ENCODE results near the gene PECR. TPM values are rescaled to one million over a fixed set of nuclear protein-coding genes. Genes with fewer than 3 reads are reported as not detected.

The PECR gene
- total and polyA plus RNA-seq, 2 of the 13 experiments (the other 11 are each of a cell fraction or from before 2014, with no cell fraction given): 151 to 153 TPM

GRCh38 chr2:216081487-216082116, at the start of gene PECR, which contains the start of gene TMEM169 (continued):
- TF ChIP-seq YEATS2 (CRISPR knock-in tag; IDR thresholded peaks at IDR 0.05; ENCODE audit: borderline replicate concordance): peak; percentile 80; the same call in 1 of the 2 replicates
- peak; percentile 98 for TF ChIP-seq THAP7 (CRISPR knock-in tag; IDR thresholded peaks at IDR 0.05)
- peak; percentile 81 for TF ChIP-seq GATAD1 (CRISPR knock-in tag; IDR thresholded peaks at IDR 0.05)
- TF ChIP-seq KLF9 (CRISPR knock-in tag; IDR thresholded peaks at IDR 0.05; ENCODE audit: low read depth): no peak
- peak; percentile 70; the same call in 1 of the 2 replicates for TF ChIP-seq BCL6 (CRISPR knock-in tag; IDR thresholded peaks at IDR 0.05)
- peak; percentile 51 for TF ChIP-seq RBM22 (optimal IDR thresholded peaks at IDR 0.05; ENCODE audit: low read length)
- peak; percentile 44; the same call in 1 of the 2 replicates for TF ChIP-seq FOXP4 (CRISPR knock-in tag; IDR thresholded peaks at IDR 0.05)
- TF ChIP-seq GMEB2 (CRISPR knock-in tag; IDR thresholded peaks at IDR 0.05; ENCODE audit: low read depth): no peak
- TF ChIP-seq GFI1 (CRISPR knock-in tag; IDR thresholded peaks at IDR 0.05; ENCODE audit: borderline replicate concordance): peak; percentile 22; the same call in 1 of the 2 replicates
- peak; percentile 99 for TF ChIP-seq ZNF605 (CRISPR knock-in tag; IDR thresholded peaks at IDR 0.05)
- TF ChIP-seq ZBTB44 (CRISPR knock-in tag; IDR thresholded peaks at IDR 0.05): 0 out of 2 replicates have a peak, but pooled peaks have one; percentile 28
- no peak for TF ChIP-seq E2F2 (CRISPR knock-in tag; IDR thresholded peaks at IDR 0.05; ENCODE audit: borderline replicate concordance)
- TF ChIP-seq KMT2B (CRISPR knock-in tag; IDR thresholded peaks at IDR 0.05): peak; percentile 67; the same call in 1 of the 2 replicates
- peak; percentile 98; the same call in 1 of the 2 replicates for TF ChIP-seq ZNF337 (CRISPR knock-in tag; IDR thresholded peaks at IDR 0.05; ENCODE audit: borderline replicate concordance, low read depth)
- peak; percentile 98 for TF ChIP-seq ZNF124 (CRISPR knock-in tag; IDR thresholded peaks at IDR 0.05)
- no peak; the same call in none of the 2 replicates for TF ChIP-seq KDM4B (CRISPR knock-in tag; IDR thresholded peaks at IDR 0.05)
- no peak for TF ChIP-seq PHB2 (IDR thresholded peaks at IDR 0.05; ENCODE audit: partially characterized antibody)
- no peak for TF ChIP-seq ZSCAN12 (CRISPR knock-in tag; IDR thresholded peaks at IDR 0.05)
- peak; percentile 84; the same call in 1 of the 2 replicates for TF ChIP-seq HBP1 (CRISPR knock-in tag; IDR thresholded peaks at IDR 0.05; ENCODE audit: low read depth)
- peak; percentile 90 for TF ChIP-seq PITX1 (CRISPR knock-in tag; IDR thresholded peaks at IDR 0.05)
- TF ChIP-seq RFX1 (IDR thresholded peaks at IDR 0.05): peak; percentile 20; the same call in 1 of the 2 replicates
- peak; percentile 85 for TF ChIP-seq DR1 (CRISPR knock-in tag; IDR thresholded peaks at IDR 0.05)
